ENCODE data around the gene EFL1.

DNA sequence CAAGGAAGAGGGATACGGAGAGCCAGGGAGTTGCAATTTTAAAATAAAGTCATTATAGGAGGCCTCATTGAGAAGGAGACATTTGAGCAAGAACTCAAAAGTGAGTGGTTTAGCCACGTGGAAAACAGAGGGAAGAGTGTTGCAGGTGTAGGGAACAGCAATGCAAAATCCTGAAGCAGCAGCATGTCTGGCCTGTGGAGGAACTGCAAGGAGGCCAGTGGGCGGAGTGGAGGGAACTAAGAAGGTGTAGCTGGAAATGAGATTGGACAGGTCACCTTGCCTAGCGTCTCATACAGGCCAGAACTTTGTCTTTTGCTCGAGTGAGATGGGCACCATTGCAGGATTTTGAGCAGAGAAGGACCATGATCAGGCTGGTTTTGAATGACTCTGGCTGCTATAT, 35.0 kb upstream of the EFL1 start:
- TF ChIP-seq, protein P1, sequence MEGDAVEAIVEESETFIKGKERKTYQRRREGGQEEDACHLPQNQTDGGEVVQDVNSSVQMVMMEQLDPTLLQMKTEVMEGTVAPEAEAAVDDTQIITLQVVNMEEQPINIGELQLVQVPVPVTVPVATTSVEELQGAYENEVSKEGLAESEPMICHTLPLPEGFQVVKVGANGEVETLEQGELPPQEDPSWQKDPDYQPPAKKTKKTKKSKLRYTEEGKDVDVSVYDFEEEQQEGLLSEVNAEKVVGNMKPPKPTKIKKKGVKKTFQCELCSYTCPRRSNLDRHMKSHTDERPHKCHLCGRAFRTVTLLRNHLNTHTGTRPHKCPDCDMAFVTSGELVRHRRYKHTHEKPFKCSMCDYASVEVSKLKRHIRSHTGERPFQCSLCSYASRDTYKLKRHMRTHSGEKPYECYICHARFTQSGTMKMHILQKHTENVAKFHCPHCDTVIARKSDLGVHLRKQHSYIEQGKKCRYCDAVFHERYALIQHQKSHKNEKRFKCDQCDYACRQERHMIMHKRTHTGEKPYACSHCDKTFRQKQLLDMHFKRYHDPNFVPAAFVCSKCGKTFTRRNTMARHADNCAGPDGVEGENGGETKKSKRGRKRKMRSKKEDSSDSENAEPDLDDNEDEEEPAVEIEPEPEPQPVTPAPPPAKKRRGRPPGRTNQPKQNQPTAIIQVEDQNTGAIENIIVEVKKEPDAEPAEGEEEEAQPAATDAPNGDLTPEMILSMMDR (IDR thresholded peaks at IDR 0.05) = no peak
- TF ChIP-seq POLR2A (IDR thresholded peaks at IDR 0.05) = no peak
